Lower lobe of right lung (tissue), 2 donors: ENCODE measurements around the gene TRANK1. TPM values are rescaled to one million over a fixed set of nuclear protein-coding genes. Genes with fewer than 3 reads are reported as not detected.
"Not testable (repeated sequence)": the region's sequence is repeated elsewhere in the genome, so short reads cannot be mapped to it uniquely, and the experiment has no call there.

ENCODE experiments used
- ATAC-seq, 2 donors: fragments of 200-7000 bp; cut with Tn5 transposase; one replicate each; pipeline ENCODE4 v1.9.1; 2020 to 2022; ENCODE audit warnings: mild to moderate bottlenecking in 2 of 2, moderate library complexity in 2 of 2
- DNase-seq: peaks from one replicate; pipeline ENCODE4 v3.0.0-alpha.2; 2020
- H3K27ac ChIP-seq: fragments of 200-600 bp; one replicate; pipeline ENCODE4 v1.8.0; 2022
- H3K27me3 ChIP-seq: fragments of 200-600 bp; one replicate; pipeline ENCODE4 v1.8.0; 2022; ENCODE audit warnings: low read depth
- H3K36me3 ChIP-seq: fragments of 200-600 bp; one replicate; pipeline ENCODE4 v1.8.0; 2022; ENCODE audit warnings: mild to moderate bottlenecking
- H3K4me1 ChIP-seq: fragments of 200-600 bp; one replicate; pipeline ENCODE4 v1.8.0; 2022
- H3K4me3 ChIP-seq: fragments of 200-600 bp; one replicate; pipeline ENCODE4 v1.8.0; 2022; ENCODE audit warnings: mild to moderate bottlenecking
- H3K9me3 ChIP-seq: fragments of 200-600 bp; one replicate; pipeline ENCODE4 v1.8.0; 2022
- CTCF ChIP-seq: fragments of 200-600 bp; IDR thresholded peaks from one replicate; pipeline ENCODE4 v1.8.0; 2022; ENCODE audit warnings: antibody characterized with exemption, mild to moderate bottlenecking
- intact Hi-C: fragments of 100-400 bp; cut with DNase I; formaldehyde crosslinking; loops from one replicate; pipeline ENCODE4 v1.11.0; 2022
- total RNA-seq: library from RNA; stranded (reverse); fragmentation: NEBNext Ultra II Directional; extraction: Animal tissue kit (Norgen Biotek cat#: 25700); gene quantifications from one replicate; pipeline ENCODE4 v1.2.1, GENCODE V29; 2021
- donor health status: DM: no; HTN: yes; CAD: no; lungs with severe emphysema.

Gene TRANK1
- total RNA-seq, 1 donor from 2014 or later: 36.9 TPM

GRCh38 chr3:36942638-36943248 is 2.1 kb downstream of the TRANK1 start:
- Histone ChIP-seq H3K4me1 (peaks cover 33% of the 10 kb centered on the region), H3K27ac (no peak overlapping the region), H3K4me3 (no peak overlapping the region), H3K27me3 (no peaks in the 10 kb centered on the region), H3K9me3 (peaks cover 6% of the 10 kb centered on the region), H3K36me3 (no peaks in the 10 kb centered on the region)
- TF ChIP-seq CTCF: no peak
- intact Hi-C loops: no loop called here
- DNase-seq (no peak), ATAC-seq (no peak)

- ATAC-seq (no peak), DNase-seq (no peak)
- H3K27me3 ChIP-seq: no peaks in the 10 kb centered on the region
- H3K36me3 ChIP-seq: no peaks in the 10 kb centered on the region
- TF ChIP-seq CTCF: no peak
- no peak overlapping the region for H3K4me3 ChIP-seq
- H3K9me3 ChIP-seq: no peaks in the 10 kb centered on the region
- H3K4me1 ChIP-seq: peaks cover 33% of the 10 kb centered on the region
- H3K27ac ChIP-seq: no peak overlapping the region
- intact Hi-C loops: no loop called here
These were observed 3.2 kb downstream of the TRANK1 start for GRCh38 chr3:36941658-36942057.

GRCh38 chr3:36941162-36941561 is 3.7 kb downstream of the TRANK1 start:
- DNase-seq (no peak), ATAC-seq (no peak)
- Histone ChIP-seq H3K36me3 (no peaks in the 10 kb centered on the region), H3K27me3 (no peaks in the 10 kb centered on the region), H3K4me3 (no peak overlapping the region), H3K27ac (no peak overlapping the region), H3K4me1 (peaks cover 33% of the 10 kb centered on the region), H3K9me3 (no peaks in the 10 kb centered on the region)
- intact Hi-C loops: no loop called here
- TF ChIP-seq CTCF: no peak

GRCh38 chr3:36937492-36937891 is 7.4 kb downstream of the TRANK1 start:
- H3K4me3 ChIP-seq: no peak overlapping the region
- peaks cover 20% of the 10 kb centered on the region for H3K4me1 ChIP-seq
- H3K9me3 ChIP-seq: no peaks in the 10 kb centered on the region
- intact Hi-C loops: no loop called here
- no peak overlapping the region for H3K27ac ChIP-seq
- DNase-seq (no peak), ATAC-seq (no peak)
- no peaks in the 10 kb centered on the region for H3K36me3 ChIP-seq
- TF ChIP-seq CTCF: no peak
- H3K27me3 ChIP-seq: no peaks in the 10 kb centered on the region

GRCh38 chr3:36933540-36934296 is 11.1 kb downstream of the TRANK1 start:
- no peaks in the 10 kb centered on the region for H3K36me3 ChIP-seq
- H3K27me3 ChIP-seq: no peaks in the 10 kb centered on the region
- ATAC-seq: peak in 1 of 2 donors; percentile 19
- H3K9me3 ChIP-seq: no peaks in the 10 kb centered on the region
- DNase-seq: no peak
- no peaks in the 10 kb centered on the region for H3K4me1 ChIP-seq
- H3K4me3 ChIP-seq: no peak overlapping the region
- no peak for TF ChIP-seq CTCF
- intact Hi-C loops: no loop called here
- no peak overlapping the region for H3K27ac ChIP-seq

- H3K4me3 ChIP-seq, H3K4me1 ChIP-seq, H3K36me3 ChIP-seq, H3K27me3 ChIP-seq, H3K27ac ChIP-seq, ATAC-seq, intact Hi-C loops, H3K9me3 ChIP-seq, DNase-seq: not testable (repeated sequence)
These were observed 13.4 kb downstream of the TRANK1 start for GRCh38 chr3:36931424-36931823.
